ENCODE results near the gene COMT.
A peak's percentile ranks its signal among the peaks of the same experiment; 100 is the strongest.

COMT gene

DNA sequence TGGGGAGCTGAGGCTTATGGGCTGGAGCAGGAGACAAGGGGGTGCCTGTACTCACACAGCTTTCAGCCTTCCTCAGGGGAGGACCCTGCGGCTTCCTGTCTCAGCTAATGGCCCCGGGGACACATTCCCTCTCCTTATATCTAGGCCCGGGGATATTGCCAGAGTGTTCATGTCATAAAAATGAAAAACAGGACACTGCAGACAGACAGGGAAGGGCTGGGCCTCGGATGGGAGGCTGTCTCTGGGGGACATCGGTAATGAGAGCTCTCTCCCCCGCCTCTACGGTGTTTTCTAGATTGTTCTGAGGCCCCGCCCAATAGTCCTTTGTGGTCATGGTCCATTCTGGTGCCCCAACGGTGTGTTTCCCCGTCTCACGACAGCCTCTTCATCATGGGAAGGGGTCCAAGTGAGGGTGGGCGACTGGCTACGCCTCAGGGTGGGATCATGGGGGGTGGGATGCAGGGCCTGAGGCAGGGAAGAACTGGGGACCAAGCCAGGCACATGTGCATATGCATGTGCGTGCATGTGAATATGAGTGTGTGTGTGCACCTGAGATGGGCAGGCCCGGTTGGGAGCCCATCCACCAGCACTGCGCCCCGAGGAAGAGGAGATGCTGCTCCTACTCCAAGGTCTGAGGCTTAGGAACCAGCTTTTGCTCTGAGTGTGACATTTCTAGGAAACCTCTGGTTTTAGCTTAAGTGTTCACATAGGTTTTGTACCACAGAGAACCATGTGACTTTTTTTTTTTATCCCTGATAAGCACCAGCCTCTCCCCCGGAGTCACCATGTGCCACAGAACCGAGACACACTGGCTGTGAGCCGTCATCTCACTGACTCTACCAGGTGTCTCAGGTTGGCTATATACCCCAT, 69.8 kb downstream of the COMT start:
- no peak for DNase-seq (ENCODE audit: low read depth in 2 of 2)

- DNase-seq (ENCODE audit: low read depth in 2 of 2) = no peak
These were observed 70.6 kb downstream of the COMT start for GRCh38 chr22:20011993-20012740.

- DNase-seq (ENCODE audit: low read depth in 2 of 2) = no peak
These were observed 71.3 kb downstream of the COMT start for GRCh38 chr22:20012741-20013331.

GRCh38 chr22:20013382-20013871, 71.9 kb downstream of the COMT start:
- no peak for DNase-seq (ENCODE audit: low read depth in 2 of 2)

- no peak for DNase-seq (ENCODE audit: low read depth in 2 of 2)
These were observed 73.1 kb downstream of the COMT start for GRCh38 chr22:20014526-20015186.

DNA sequence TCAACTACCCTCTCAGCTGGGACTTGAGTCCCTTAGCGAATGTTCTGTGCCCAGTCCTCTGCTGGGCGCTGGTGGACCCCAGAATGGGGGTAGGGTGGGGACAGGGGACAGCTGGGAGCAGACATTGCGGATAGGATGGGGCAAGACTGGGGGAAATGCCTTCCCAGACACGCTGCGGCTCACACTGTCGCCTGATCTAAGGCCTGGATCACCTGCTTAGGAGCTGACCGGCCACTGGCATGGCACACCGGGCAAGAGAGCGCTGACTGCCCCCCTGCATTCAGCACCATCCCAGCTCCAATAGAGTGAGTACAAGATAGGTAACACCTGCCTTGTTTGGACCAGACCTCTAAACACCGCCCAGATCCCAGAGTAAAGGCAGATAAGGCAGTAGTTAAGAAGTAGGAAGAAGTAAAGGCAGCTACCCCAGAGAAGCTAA, 73.6 kb downstream of the COMT start:
- no peak for DNase-seq (ENCODE audit: low read depth in 2 of 2)

DNA sequence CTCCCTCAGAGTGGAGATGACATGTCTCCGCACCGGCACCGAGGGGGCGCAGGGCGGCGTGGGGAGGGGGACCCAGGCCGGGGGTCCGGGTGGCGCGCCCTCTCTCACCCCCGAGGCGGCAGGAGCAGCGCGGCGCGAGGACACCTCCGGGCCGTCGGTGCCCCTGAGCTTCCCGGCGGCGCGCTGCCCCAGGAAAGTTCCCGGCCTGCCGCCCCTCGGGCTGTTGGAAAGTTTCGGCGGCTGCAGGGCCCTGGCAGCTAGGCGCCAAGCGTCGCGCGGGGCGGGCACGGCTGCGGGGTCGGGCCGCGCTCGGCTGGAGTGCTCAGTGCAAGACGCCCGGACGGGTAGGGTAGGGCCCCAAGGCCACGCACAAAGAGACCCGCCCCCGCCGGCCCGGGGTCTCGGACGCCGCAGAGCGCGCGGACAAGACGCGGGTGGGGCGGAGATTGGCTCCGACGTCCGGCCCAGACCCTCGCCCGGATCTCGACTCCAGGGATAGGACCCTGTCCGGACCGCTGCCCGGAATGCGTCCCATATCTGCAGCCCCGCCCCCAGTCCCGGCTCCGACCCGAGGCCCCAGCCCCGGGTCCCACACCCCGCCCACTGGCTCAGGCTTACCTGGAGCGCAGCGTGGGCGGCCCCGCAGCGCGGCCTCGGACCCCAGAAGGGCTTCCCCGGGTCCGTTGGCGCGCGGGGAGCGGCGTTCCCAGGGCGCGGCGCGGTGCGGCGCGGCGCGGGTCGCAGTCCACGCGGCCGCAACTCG, 74.6 kb downstream of the COMT start:
- DNase-seq (ENCODE audit: low read depth in 2 of 2) = no peak

GRCh38 chr22:20016734-20017621, 75.4 kb downstream of the COMT start, which contains the start of gene ARVCF:
Gene ARVCF (minus strand): TSS chr22:20016823. CDS start chr22:19990794, 26,029 bp downstream.
- peak; percentile 84 to 89 for DNase-seq (ENCODE audit: low read depth in 2 of 2)

- DNase-seq (ENCODE audit: low read depth in 2 of 2) = no peak
These were observed 76.0 kb downstream of the COMT start for GRCh38 chr22:20017622-20017958.

- DNase-seq (ENCODE audit: low read depth in 2 of 2) = no peak
These were observed 76.4 kb downstream of the COMT start for GRCh38 chr22:20018001-20018400.

Measured in stimulated activated CD4-positive, alpha-beta T cell treated with anti-CD3 and anti-CD28 coated beads, Interleukin-1b, Interleukin-23, amount 100 ng/mL, for 1 hour (primary cell).